ENCODE data around the gene MIPOL1. TPM values are rescaled to one million over a fixed set of nuclear protein-coding genes. Genes with fewer than 3 reads are reported as not detected.

Gene MIPOL1
- total and polyA plus RNA-seq, 2 of the 13 experiments (the other 11 are each of a cell fraction or from before 2014, with no cell fraction given): 8.6 to 34.2 TPM

DNA sequence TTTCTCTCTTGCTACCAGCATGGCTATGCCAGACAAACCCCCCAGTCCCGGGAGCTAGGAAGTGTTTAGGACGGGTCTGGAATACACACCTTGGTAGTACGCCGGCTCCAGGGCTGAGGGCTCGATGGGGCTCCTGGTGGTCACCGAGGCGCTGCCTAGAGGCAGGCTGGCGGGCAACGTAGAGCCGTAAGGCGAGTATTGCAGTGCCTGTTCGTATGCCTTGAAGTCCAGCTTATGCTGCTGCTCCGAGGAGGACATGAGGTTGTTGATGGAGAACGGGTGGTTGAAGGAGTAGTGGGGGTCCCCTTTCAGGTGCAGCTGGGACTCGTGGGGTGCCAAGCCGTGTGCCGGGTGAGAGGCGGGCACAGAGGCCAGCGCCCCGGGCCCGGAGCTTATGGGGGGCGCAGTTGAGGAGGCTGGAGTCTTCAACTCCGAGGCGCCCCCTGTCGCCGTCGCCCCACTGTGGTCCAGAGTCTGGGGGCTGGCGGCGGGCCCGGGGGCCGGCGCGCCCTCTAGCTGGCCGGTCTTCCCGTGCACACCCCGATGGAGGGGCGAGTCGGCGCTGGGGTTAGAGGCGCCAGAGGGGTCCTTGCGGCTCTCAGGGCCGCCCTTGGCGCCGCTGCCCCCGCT lies 393.7 kb downstream of the MIPOL1 start (continued):
- TF ChIP-seq, protein P1, sequence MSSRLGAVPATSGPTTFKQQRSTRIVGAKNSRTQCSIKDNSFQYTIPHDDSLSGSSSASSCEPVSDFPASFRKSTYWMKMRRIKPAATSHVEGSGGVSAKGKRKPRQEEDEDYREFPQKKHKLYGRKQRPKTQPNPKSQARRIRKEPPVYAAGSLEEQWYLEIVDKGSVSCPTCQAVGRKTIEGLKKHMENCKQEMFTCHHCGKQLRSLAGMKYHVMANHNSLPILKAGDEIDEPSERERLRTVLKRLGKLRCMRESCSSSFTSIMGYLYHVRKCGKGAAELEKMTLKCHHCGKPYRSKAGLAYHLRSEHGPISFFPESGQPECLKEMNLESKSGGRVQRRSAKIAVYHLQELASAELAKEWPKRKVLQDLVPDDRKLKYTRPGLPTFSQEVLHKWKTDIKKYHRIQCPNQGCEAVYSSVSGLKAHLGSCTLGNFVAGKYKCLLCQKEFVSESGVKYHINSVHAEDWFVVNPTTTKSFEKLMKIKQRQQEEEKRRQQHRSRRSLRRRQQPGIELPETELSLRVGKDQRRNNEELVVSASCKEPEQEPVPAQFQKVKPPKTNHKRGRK (CRISPR knock-in tag; IDR thresholded peaks at IDR 0.05): no peak
- no peak for TF ChIP-seq KDM6A (CRISPR knock-in tag; IDR thresholded peaks at IDR 0.05; ENCODE audit: low read depth)
- no peak for TF ChIP-seq GABPA (IDR thresholded peaks at IDR 0.05; ENCODE audit: low read depth, low read length)
- no peak for TF ChIP-seq GABPA (CRISPR knock-in tag; IDR thresholded peaks at IDR 0.05; ENCODE audit: low read depth)
- TF ChIP-seq MTA1 (CRISPR knock-in tag; IDR thresholded peaks at IDR 0.05; ENCODE audit: borderline replicate concordance): peak; percentile 51; the same call in 1 of the 2 replicates
- TF ChIP-seq, protein P2, sequence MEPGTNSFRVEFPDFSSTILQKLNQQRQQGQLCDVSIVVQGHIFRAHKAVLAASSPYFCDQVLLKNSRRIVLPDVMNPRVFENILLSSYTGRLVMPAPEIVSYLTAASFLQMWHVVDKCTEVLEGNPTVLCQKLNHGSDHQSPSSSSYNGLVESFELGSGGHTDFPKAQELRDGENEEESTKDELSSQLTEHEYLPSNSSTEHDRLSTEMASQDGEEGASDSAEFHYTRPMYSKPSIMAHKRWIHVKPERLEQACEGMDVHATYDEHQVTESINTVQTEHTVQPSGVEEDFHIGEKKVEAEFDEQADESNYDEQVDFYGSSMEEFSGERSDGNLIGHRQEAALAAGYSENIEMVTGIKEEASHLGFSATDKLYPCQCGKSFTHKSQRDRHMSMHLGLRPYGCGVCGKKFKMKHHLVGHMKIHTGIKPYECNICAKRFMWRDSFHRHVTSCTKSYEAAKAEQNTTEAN (CRISPR knock-in tag; conservative IDR thresholded peaks at IDR 0.05): no peak
- no peak for TF ChIP-seq REPIN1 (CRISPR knock-in tag; IDR thresholded peaks at IDR 0.05; ENCODE audit: borderline replicate concordance, low read depth)

DNA sequence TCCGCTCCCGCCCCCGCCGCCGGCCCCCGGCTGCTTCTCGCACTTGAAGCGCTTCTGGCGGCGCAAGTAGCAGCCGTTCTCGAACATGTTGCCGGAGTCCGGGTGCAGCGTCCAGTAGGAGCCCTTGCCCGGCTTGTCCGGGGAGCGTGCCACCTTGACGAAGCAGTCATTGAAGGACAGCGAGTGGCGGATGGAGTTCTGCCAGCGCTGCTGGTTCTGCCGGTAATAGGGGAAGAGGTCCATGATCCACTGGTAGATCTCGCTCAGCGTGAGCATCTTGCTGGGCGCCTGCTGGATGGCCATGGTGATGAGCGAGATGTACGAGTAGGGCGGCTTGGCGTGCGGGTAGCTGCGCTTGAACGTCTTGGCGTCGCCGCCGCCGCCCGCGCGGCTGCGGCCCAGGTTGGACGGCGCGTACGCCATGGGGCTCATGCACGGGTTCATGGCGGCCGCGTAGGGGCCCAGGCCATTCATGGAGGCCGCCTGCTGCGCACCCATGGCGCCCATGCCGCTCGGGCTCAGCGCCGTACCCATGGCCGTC lies 394.3 kb downstream of the MIPOL1 start:
- POLR2A ChIA-PET: interaction anchor here (1.0 kb wide), 1 partner anchor 45 kb away, joined by 4 read pairs; no protein-coding TSS in a partner anchor
- no peak for TF ChIP-seq GFI1 (CRISPR knock-in tag; IDR thresholded peaks at IDR 0.05; ENCODE audit: borderline replicate concordance)
- TF ChIP-seq MAZ (IDR thresholded peaks at IDR 0.05; ENCODE audit: borderline replicate concordance, low read depth, low read length): no peak
- 0 out of 2 replicates have a peak, but pooled peaks have one; percentile 18 for TF ChIP-seq MAZ (CRISPR knock-in tag; IDR thresholded peaks at IDR 0.05; ENCODE audit: low read depth)
- TF ChIP-seq, protein P3, sequence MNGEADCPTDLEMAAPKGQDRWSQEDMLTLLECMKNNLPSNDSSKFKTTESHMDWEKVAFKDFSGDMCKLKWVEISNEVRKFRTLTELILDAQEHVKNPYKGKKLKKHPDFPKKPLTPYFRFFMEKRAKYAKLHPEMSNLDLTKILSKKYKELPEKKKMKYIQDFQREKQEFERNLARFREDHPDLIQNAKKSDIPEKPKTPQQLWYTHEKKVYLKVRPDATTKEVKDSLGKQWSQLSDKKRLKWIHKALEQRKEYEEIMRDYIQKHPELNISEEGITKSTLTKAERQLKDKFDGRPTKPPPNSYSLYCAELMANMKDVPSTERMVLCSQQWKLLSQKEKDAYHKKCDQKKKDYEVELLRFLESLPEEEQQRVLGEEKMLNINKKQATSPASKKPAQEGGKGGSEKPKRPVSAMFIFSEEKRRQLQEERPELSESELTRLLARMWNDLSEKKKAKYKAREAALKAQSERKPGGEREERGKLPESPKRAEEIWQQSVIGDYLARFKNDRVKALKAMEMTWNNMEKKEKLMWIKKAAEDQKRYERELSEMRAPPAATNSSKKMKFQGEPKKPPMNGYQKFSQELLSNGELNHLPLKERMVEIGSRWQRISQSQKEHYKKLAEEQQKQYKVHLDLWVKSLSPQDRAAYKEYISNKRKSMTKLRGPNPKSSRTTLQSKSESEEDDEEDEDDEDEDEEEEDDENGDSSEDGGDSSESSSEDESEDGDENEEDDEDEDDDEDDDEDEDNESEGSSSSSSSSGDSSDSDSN (CRISPR knock-in tag; IDR thresholded peaks at IDR 0.05): no peak
- no peak for TF ChIP-seq NAIF1 (CRISPR knock-in tag; IDR thresholded peaks at IDR 0.05; ENCODE audit: borderline replicate concordance)
- TF ChIP-seq ZNF460 (CRISPR knock-in tag; IDR thresholded peaks at IDR 0.05; ENCODE audit: borderline replicate concordance): no peak
- TF ChIP-seq, protein P4, sequence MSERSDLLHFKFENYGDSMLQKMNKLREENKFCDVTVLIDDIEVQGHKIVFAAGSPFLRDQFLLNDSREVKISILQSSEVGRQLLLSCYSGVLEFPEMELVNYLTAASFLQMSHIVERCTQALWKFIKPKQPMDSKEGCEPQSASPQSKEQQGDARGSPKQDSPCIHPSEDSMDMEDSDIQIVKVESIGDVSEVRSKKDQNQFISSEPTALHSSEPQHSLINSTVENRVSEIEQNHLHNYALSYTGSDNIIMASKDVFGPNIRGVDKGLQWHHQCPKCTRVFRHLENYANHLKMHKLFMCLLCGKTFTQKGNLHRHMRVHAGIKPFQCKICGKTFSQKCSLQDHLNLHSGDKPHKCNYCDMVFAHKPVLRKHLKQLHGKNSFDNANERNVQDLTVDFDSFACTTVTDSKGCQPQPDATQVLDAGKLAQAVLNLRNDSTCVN (CRISPR knock-in tag; IDR thresholded peaks at IDR 0.05; ENCODE audit: borderline replicate concordance): no peak

More for the DNA sequence above, 394.3 kb downstream of the MIPOL1 start:
- peaks cover 78% of the 10 kb centered on the region for H3K79me2 ChIP-seq (ENCODE audit: insufficient read depth, low read length)
- H3K27me3 ChIP-seq (ENCODE audit: control insufficient read depth in 1 of 2, insufficient read depth in 2 of 2, low read length in 2 of 2): no peaks in the 10 kb centered on the region; a peak in 1 of 5 replicates
- H3K4me2 ChIP-seq (ENCODE audit: low read depth, low read length): no peak overlapping the region
- no peak overlapping the region for H3K27ac ChIP-seq (ENCODE audit: extremely low read length, insufficient read depth, low read length)
- no peaks in the 10 kb centered on the region for H3K9me3 ChIP-seq (ENCODE audit: low read length)
- no peak overlapping the region for H2AFZ ChIP-seq (ENCODE audit: low read length)
- intact Hi-C loops (cut with micrococcal nuclease; ENCODE audit: unreplicated experiment) (loop anchor here (5.0 kb wide), 2 partner anchors 110 to 205 kb away; no protein-coding TSS in a partner anchor), in situ Hi-C loops (cut with HindIII; ENCODE audit: extremely low pct_ligation_motif_present, low pct_unique_long_range_greater_than_20kb) (loop anchor here (5.0 kb wide), 1 partner anchor 340 kb away; no protein-coding TSS in a partner anchor)
- CTCF ChIA-PET (ENCODE audit: low intra/inter-chr PET ratio, low total read pairs): no interaction called here
- no peaks in the 10 kb centered on the region for H4K20me1 ChIP-seq (ENCODE audit: insufficient read depth, low read length)
- DNase-seq (ENCODE audit: low spot score) (no peak), ATAC-seq (no peak), FAIRE-seq (no peak)
- H3K4me1 ChIP-seq (ENCODE audit: insufficient read depth, low read length): peaks cover 55% of the 10 kb centered on the region
- H3K9ac ChIP-seq (ENCODE audit: insufficient read depth, low read depth, low read length): no peak overlapping the region
- H3K36me3 ChIP-seq (replicated peaks in 1 of 2; ENCODE audit: control insufficient read depth in 1 of 2, insufficient read depth in 2 of 2, low read length in 2 of 2): peaks cover 9 to 14% of the 10 kb centered on the region in 2 experiments
- no peak overlapping the region; a peak in 1 of 6 replicates for H3K4me3 ChIP-seq (replicated peaks in 1 of 3; ENCODE audit: insufficient read depth in 1 of 3, low read depth in 2 of 3, low read length in 3 of 3)
- BruUV-seq (replicated peaks): no TSS peak
- 99% methylated on average over 58 of the region's 58 CpGs for WGBS (ENCODE audit: low lambda C conversion rate)
